ENCODE measurements around the gene SEPTIN11.

The SEPTIN11 gene

DNA sequence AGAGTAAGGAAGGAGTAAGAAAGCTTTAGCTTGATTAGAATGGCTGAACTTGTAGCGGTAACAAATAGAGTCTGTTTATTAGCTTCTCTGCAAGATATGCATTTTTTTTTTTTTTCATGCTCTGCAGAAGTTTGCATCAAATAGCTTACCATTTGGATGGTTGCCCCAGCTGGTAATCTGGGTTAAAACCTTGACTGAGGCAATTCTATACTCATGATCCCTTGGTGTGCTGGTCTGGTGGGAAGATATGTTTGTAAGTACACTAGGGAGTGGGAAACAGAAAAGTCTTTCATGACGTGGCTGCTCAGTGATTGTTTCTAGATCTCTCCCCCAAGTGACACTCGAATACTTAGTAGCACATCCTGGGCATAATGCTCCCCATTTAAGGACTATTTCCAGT, 32.1 kb downstream of the SEPTIN11 start:
- no peak for DNase-seq

DNA sequence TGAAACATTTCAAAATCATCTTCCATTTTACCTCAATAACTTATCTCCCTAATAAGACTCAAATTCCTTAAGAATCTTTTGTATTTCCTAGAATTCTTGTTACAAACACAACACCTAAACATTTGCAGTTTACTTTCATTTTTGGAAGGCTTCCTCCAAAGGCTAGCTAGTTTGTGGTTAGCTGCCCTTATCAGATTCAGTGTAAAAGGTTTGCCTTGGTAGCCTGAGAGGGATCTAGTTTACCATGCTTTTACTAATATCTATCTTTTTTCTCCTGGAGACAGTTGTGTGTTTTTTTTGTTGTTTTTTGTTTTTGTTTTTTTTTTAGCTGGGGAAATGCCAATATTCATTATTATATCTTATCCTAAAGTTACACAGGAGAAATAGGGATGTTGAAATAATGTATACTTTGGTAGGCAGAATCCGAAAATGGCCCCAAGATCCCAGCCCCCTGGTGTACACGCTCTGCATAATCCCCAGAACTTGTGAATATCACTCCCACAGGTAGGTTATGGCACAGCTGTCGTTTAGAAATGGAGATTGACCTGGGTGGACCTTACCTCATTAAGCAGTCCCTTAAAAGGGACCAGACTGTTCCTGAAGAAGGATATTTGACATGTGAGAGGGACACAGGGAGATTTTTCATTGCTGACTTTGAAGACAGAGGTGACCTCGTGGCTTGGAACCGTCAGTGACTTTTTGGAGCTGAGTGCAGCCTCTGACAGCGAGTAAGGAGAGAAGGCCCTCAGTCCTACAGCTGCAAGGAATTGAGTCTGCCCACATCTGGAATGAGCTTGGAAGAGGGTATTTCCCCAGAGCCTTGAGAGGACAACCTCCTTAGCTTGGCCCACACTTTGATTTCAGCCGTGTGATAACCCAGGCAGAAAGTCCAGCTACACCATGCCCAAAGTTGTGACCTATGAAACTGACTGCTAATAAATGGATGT, 33.4 kb downstream of the SEPTIN11 start:
- no peak for DNase-seq

GRCh38 chr4:76984127-76984526, 34.6 kb downstream of the SEPTIN11 start:
- no peak for DNase-seq

- DNase-seq, result no peak
Measured at GRCh38 chr4:76984788-76985211, 35.2 kb downstream of the SEPTIN11 start.

DNA sequence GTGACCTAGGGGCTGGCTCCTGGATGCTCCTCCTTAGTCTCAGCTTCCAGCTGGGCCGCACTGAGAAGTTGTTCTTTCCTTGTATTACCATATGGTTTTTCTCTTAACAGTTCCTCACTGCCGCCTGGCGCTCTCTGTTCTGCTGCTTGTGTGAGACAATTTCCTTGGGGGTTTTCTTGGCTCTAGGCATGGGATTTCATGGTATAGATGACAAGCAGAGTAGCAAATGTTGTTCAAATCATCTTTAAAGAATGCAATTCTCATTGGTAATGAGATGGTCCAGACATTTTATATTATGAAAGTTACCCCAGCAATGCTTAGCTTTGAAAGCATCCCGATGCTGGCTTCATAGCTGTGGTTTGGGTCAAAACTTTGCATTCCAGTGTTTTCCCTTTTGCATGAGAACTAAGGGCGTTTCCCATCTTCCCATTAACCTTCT, 37.6 kb downstream of the SEPTIN11 start:
- peak; percentile 8 for DNase-seq

- no peak for DNase-seq
Measured at GRCh38 chr4:76987685-76988084, 38.1 kb downstream of the SEPTIN11 start.

DNA sequence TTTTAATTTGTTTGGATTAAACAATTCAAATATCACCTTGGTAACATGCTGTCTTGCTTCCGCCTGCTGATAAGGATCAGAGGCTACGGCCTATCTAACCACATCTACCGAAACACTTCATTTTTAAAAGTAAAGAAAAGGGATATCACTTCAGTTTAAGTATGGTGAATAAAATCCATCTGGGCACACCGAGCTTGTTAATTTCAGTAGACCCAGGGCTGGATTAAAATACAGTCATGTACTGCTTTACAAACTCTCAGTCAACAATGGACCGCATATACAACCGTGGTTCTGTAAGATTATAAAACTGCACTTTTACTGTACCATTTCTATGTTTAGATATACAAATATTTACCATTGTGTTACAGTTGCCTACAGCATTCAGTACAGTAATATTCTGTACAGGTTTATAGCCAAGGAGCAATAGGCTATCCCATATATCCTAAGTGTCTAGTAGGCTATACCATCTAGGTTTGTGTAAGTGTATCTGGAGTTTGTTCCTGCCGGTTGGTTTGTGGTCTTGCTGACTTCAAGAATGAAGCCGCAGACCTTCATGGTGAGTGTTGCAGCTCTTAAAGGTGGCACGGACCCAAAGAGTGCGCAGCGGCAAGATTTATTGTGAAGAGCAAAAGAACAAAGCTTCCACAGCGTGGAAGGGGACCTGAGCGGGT, 40.0 kb downstream of the SEPTIN11 start:
- no peak for DNase-seq

GRCh38 chr4:76990288-76991080, 40.9 kb downstream of the SEPTIN11 start:
- DNase-seq, result no peak

- DNase-seq, result no peak
Measured at GRCh38 chr4:76991161-76991660, 41.7 kb downstream of the SEPTIN11 start.

DNA sequence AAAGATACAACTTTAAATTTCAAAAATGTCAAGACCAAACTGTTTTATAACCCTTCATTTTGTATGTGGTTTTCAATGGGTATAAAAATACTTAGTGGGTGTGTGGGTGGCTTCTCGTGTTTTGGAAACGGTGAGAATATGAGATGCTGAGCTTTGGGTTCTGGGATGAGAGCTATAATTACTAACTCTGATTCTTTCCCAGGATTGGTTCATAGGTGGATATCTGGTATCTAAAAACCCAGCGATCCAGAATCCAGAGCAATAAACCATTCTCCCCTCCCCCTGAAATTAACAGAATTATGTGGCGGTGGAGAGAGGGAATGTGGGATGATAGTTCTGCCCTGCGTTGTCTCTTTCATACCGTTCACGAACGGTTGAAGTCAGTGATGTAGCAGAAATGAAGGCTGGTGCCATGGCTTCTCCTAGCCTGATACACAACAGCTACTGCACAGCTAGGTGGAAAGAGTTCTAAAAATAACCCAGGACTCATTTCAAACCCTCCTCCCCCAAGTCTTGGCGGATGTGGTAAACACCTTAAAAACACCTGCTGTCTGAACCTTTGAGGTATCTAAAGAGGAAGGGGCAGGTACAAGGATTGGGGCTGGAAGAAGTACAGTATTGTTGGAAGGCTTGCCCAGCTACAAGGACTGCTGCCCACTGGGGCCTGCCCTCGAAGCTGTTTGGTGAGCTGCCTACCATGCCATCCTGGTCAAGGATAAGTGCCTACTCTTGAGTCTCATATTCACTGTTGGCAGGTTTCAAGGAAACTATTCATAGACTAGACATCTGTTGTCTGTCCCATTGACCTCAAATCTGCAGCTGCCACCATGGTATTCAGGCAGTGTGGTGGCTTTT, 44.5 kb downstream of the SEPTIN11 start:
- peak; percentile 51 for DNase-seq

DNA sequence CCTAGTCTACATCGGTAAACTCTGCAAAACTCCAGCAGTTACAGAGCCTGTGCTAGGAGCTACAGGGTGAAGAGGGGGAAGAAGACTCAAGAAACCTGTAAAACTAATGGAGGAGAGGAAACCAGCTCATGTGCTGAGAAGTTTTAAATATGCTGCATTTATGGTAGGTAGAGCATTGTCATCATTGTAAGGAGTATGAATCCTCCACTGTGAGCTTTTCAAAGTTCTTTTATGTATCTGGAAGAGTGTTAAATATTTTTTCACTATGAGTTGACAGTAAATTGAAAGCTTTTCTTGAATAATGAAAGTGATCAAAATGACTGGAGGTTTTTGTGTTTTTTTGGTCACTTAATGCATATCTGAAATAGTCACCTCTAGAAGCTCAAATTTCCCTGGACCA, 46.2 kb downstream of the SEPTIN11 start:
- DNase-seq, result no peak

GRCh38 chr4:76996445-76996844, 46.9 kb downstream of the SEPTIN11 start:
- DNase-seq, result no peak

GRCh38 chr4:76997077-76997476, 47.5 kb downstream of the SEPTIN11 start:
- peak; percentile 11 for DNase-seq

- DNase-seq, result no peak
Measured at GRCh38 chr4:76997532-76997931, 48.0 kb downstream of the SEPTIN11 start.

GRCh38 chr4:76998251-76998901, 48.8 kb downstream of the SEPTIN11 start:
- DNase-seq, result no peak

All from NCI-H2171 (cell line).